Pancreas (tissue), 10 donors: ENCODE data around the gene OLIG1. TPM values are rescaled to one million over a fixed set of nuclear protein-coding genes. Genes with fewer than 3 reads are reported as not detected.

Experiments used
- ATAC-seq, 4 donors: fragments of 200-7000 bp; cut with Tn5 transposase; one replicate each; pipeline versions ENCODE4 v1.8.0 to v1.9.1; 2020; ENCODE audit warnings: mild to moderate bottlenecking in 4 of 4, moderate library complexity in 4 of 4
- DNase-seq, 6 donors: peaks; one replicate each; pipeline ENCODE4 v3.0.0-alpha.2; 2020
- FAIRE-seq: peaks from 2 replicates; lab custom pipeline; 2012; peaks lifted over from hg19 to GRCh38; lab: Jason Lieb, UNC
- H3K27ac ChIP-seq, 4 donors: fragments of 200-600 bp; sonication (generic); 1 replicate in 3 of 4; 2 replicates in 1 of 4; pipeline versions ENCODE4 v1.5.0 to v1.8.0; 2020
- H3K27me3 ChIP-seq, 4 donors: fragments of 200-600 bp; one replicate each; pipeline ENCODE4 v1.8.0; 2021
- H3K36me3 ChIP-seq, 3 donors: fragments of 200-600 bp; sonication (generic) in 1 of 3; one replicate each; pipeline versions ENCODE4 v1.5.0 to v1.8.0; 2020 to 2021
- H3K4me1 ChIP-seq, 3 donors: fragments of 200-600 bp; one replicate each; pipeline ENCODE4 v1.8.0; 2021
- H3K4me3 ChIP-seq, 4 donors: fragments of 200-600 bp; sonication (generic) in 2 of 4; one replicate each; pipeline versions ENCODE4 v1.5.0 to v1.8.0; 2020 to 2021
- H3K9me3 ChIP-seq, 4 donors: fragments of 200-600 bp; one replicate each; pipeline ENCODE4 v1.8.0; 2021
- WGBS, 2 donors: extraction: QIAGEN DNeasy Blood & Tissue Kit; methylation state at CpG; one replicate each; pipeline ENCODE4 v1.1.7; 2013; 5-methylcytosine and 5-hydroxymethylcytosine counted together
- intact Hi-C, 3 donors: fragments of 100-400 bp; cut with DNase I; formaldehyde crosslinking; loops; one replicate each; pipeline versions ENCODE4 v1.11.1 to v1.14.2; 2022
- polyA plus RNA-seq, 2 donors: library from polyadenylated mRNA; stranded (reverse); fragments of 200-250 nt; gene quantifications; one replicate each; pipeline ENCODE4 v1.2.3, GENCODE V29; 2013
- total RNA-seq, 6 donors: library from RNA; stranded (reverse); fragmentation: NEBNext Ultra II Directional in 4 of 6; extraction: Animal tissue kit (Norgen Biotek cat#: 25700) in 4 of 6; gene quantifications; one replicate each; pipeline versions ENCODE4 v1.2.1 to v1.2.4, GENCODE V29; 2021 to 2023
- TF ChIP-seq, protein P1 (sequence below), 4 donors: fragments of 200-600 bp; sonication (generic) in 3 of 4; IDR thresholded peaks; one replicate each; pipeline versions ENCODE4 v1.5.0 to v1.8.0; 2021; ENCODE audit warnings: antibody characterized with exemption in 4 of 4
- donor health status: healthy with polysubstance abuse.
- donor health status: DM: no; HTN: no; CAD: no; lungs with moderate emphysema.
- donor health status: DM: no; HTN: no; CAD: no.
- donor health status: control.
- donor health status: control.
- donor health status: Bipolar disorder and iron deficiency.
- donor health status: DM: yes; HTN: yes; CAD: no.
- donor health status: DM: no; HTN: no; CAD: no.
- donor health status: DM: no; HTN: no; CAD: no.
- donor health status: DM: yes; HTN: yes; CAD: no.

The OLIG1 gene
- total and polyA plus RNA-seq, 8 donors: 0.09 to 0.51 (median 0.19) TPM; not detected in 3

GRCh38 chr21:33108228-33108627 lies 38.3 kb downstream of the OLIG1 start:
- H3K4me3 ChIP-seq: no peak overlapping the region
- H3K36me3 ChIP-seq: no peaks in the 10 kb centered on the region
- 69 to 73% methylated on average over 4 of the region's 4 CpGs for WGBS, 2 donors
- TF ChIP-seq, protein P1, sequence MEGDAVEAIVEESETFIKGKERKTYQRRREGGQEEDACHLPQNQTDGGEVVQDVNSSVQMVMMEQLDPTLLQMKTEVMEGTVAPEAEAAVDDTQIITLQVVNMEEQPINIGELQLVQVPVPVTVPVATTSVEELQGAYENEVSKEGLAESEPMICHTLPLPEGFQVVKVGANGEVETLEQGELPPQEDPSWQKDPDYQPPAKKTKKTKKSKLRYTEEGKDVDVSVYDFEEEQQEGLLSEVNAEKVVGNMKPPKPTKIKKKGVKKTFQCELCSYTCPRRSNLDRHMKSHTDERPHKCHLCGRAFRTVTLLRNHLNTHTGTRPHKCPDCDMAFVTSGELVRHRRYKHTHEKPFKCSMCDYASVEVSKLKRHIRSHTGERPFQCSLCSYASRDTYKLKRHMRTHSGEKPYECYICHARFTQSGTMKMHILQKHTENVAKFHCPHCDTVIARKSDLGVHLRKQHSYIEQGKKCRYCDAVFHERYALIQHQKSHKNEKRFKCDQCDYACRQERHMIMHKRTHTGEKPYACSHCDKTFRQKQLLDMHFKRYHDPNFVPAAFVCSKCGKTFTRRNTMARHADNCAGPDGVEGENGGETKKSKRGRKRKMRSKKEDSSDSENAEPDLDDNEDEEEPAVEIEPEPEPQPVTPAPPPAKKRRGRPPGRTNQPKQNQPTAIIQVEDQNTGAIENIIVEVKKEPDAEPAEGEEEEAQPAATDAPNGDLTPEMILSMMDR (IDR thresholded peaks at IDR 0.05): no peak
- no peak overlapping the region for H3K27ac ChIP-seq
- no peak for ATAC-seq
- no peak for FAIRE-seq
- peaks cover 0 to 19% (median 0%) of the 10 kb centered on the region in 4 donors for H3K27me3 ChIP-seq
- no peaks in the 10 kb centered on the region for H3K4me1 ChIP-seq
- DNase-seq: no peak
- H3K9me3 ChIP-seq: no peaks in the 10 kb centered on the region
- intact Hi-C loops: no loop called here

- H3K9me3 ChIP-seq: no peaks in the 10 kb centered on the region
- intact Hi-C loops: no loop called here
- 13 to 16% methylated on average over 42 to 45 of the region's 45 CpGs for WGBS, 2 donors
- no peak overlapping the region for H3K27ac ChIP-seq
- H3K36me3 ChIP-seq: no peaks in the 10 kb centered on the region
- peaks cover 0 to 19% (median 0%) of the 10 kb centered on the region in 4 donors for H3K27me3 ChIP-seq
- H3K4me1 ChIP-seq: no peaks in the 10 kb centered on the region
- TF ChIP-seq, protein P1 (IDR thresholded peaks at IDR 0.05): no peak
- no peak for ATAC-seq
- FAIRE-seq: no peak
- H3K4me3 ChIP-seq: no peak overlapping the region
- DNase-seq: no peak
Measured at GRCh38 chr21:33109574-33110339, 39.8 kb downstream of the OLIG1 start.

- H3K27me3 ChIP-seq: peaks cover 0 to 19% (median 0%) of the 10 kb centered on the region in 4 donors
- intact Hi-C loops: no loop called here
- DNase-seq: no peak
- no peak overlapping the region for H3K4me3 ChIP-seq
- TF ChIP-seq, protein P1 (IDR thresholded peaks at IDR 0.05): no peak
- no peaks in the 10 kb centered on the region for H3K36me3 ChIP-seq
- no peak overlapping the region for H3K27ac ChIP-seq
- no peak for FAIRE-seq
- ATAC-seq: no peak
- no peaks in the 10 kb centered on the region for H3K4me1 ChIP-seq
- H3K9me3 ChIP-seq: no peaks in the 10 kb centered on the region
- WGBS, 2 donors: 47 to 51% methylated on average over 9 of the region's 9 CpGs
Measured at GRCh38 chr21:33110340-33110715, 40.4 kb downstream of the OLIG1 start.

GRCh38 chr21:33111577-33111976 lies 41.6 kb downstream of the OLIG1 start:
- ATAC-seq: no peak
- intact Hi-C loops: no loop called here
- peaks cover 0 to 19% (median 0%) of the 10 kb centered on the region in 4 donors for H3K27me3 ChIP-seq

More at GRCh38 chr21:33111577-33111976, 41.6 kb downstream of the OLIG1 start:
- FAIRE-seq (no peak), DNase-seq (no peak)
- Histone ChIP-seq H3K27ac (no peak overlapping the region), H3K4me1 (no peaks in the 10 kb centered on the region), H3K9me3 (no peaks in the 10 kb centered on the region), H3K4me3 (no peak overlapping the region), H3K36me3 (no peaks in the 10 kb centered on the region)
- 39 to 40% methylated on average over 6 of the region's 6 CpGs for WGBS, 2 donors
- TF ChIP-seq, protein P1 (IDR thresholded peaks at IDR 0.05): no peak
